SJSA1 (cell line): ENCODE results near the gene IFITM5. TPM values are rescaled to one million over a fixed set of nuclear protein-coding genes. Genes with fewer than 3 reads are reported as not detected.
"Not testable (repeated sequence)": the region's sequence is repeated elsewhere in the genome, so short reads cannot be mapped to it uniquely, and the experiment has no call there.

Experiments
- DNase-seq, 2 experiments: peaks; one replicate each; pipeline ENCODE4 v3.0.0-alpha.2; 2015 to 2020; ENCODE audit warnings: low spot score in 2 of 2, low read depth in 1 of 2
- H3K27ac ChIP-seq: fragments of 250-450 bp; sonication (Bioruptor Pico); 2 replicates; pipeline ENCODE4 v1.5.1; 2020; ENCODE audit warnings: mild to moderate bottlenecking, moderate library complexity
- H3K27me3 ChIP-seq: fragments of 250-450 bp; sonication (Bioruptor Pico); replicated peaks from 2 replicates; pipeline ENCODE4 v1.5.1; 2020; ENCODE audit warnings: mild to moderate bottlenecking, moderate library complexity
- H3K36me3 ChIP-seq: fragments of 250-450 bp; sonication (Bioruptor Pico); 2 replicates; pipeline ENCODE4 v1.5.1; 2020; ENCODE audit warnings: mild to moderate bottlenecking
- H3K4me1 ChIP-seq: fragments of 250-450 bp; sonication (Bioruptor Pico); replicated peaks from 2 replicates; pipeline ENCODE4 v1.6.1; 2021; ENCODE audit warnings: mild to moderate bottlenecking
- H3K4me3 ChIP-seq: fragments of 250-450 bp; sonication (Bioruptor Pico); 2 replicates; pipeline ENCODE4 v1.5.1; 2020; ENCODE audit warnings: mild to moderate bottlenecking
- H3K9me3 ChIP-seq: fragments of 250-450 bp; sonication (Bioruptor Pico); replicated peaks from 2 replicates; pipeline ENCODE4 v1.5.1; 2020; ENCODE audit warnings: mild to moderate bottlenecking
- total RNA-seq: library from RNA; depleted of rRNA; stranded (reverse); fragments of >200 nt; shearing (Covaris generic); gene quantifications from 2 replicates; pipeline ENCODE4 v1.2.3, GENCODE V29; 2014

Gene IFITM5
- total RNA-seq, 1 experiment from 2014 or later: not detected

- H3K4me1 ChIP-seq: peaks cover 13% of the 10 kb centered on the region
- no peak overlapping the region for H3K4me3 ChIP-seq
- DNase-seq: no peak
- no peaks in the 10 kb centered on the region for H3K27me3 ChIP-seq
- no peaks in the 10 kb centered on the region for H3K9me3 ChIP-seq
- no peak overlapping the region for H3K27ac ChIP-seq
- H3K36me3 ChIP-seq: no peaks in the 10 kb centered on the region
Observed at GRCh38 chr11:312092-312816, 12.9 kb upstream of the IFITM5 start.

GRCh38 chr11:311013-311748 is 11.9 kb upstream of the IFITM5 start:
- H3K4me3 ChIP-seq, H3K27ac ChIP-seq, H3K36me3 ChIP-seq: not testable (repeated sequence)

GRCh38 chr11:309979-310572 is 10.8 kb upstream of the IFITM5 start:
- not testable (repeated sequence) for H3K36me3 ChIP-seq, H3K27ac ChIP-seq, H3K9me3 ChIP-seq, H3K27me3 ChIP-seq
- peaks cover 13% of the 10 kb centered on the region for H3K4me1 ChIP-seq
- H3K4me3 ChIP-seq: peak overlapping the region; percentile 13; the same call in 1 of the 2 replicates
- peak in 1 of 2 experiments; percentile 12 for DNase-seq

More at GRCh38 chr11:311013-311748, 11.9 kb upstream of the IFITM5 start:
- not testable (repeated sequence) for DNase-seq, H3K9me3 ChIP-seq, H3K27me3 ChIP-seq
- H3K4me1 ChIP-seq: peaks cover 13% of the 10 kb centered on the region

- H3K4me3 ChIP-seq, H3K27me3 ChIP-seq, DNase-seq, H3K9me3 ChIP-seq, H3K36me3 ChIP-seq, H3K27ac ChIP-seq: not testable (repeated sequence)
- H3K4me1 ChIP-seq: peaks cover 13% of the 10 kb centered on the region
Observed at GRCh38 chr11:308740-309665, 9.7 kb upstream of the IFITM5 start.

- H3K27me3 ChIP-seq, H3K36me3 ChIP-seq, H3K9me3 ChIP-seq, H3K27ac ChIP-seq: not testable (repeated sequence)
- peaks cover 13% of the 10 kb centered on the region for H3K4me1 ChIP-seq
- DNase-seq: peak; percentile 39 to 51
- H3K4me3 ChIP-seq: peak within 1 kb of the TSS; percentile 40
Observed at GRCh38 chr11:307766-308708, 8.7 kb upstream of the IFITM5 start, which contains the start of gene IFITM2. Gene IFITM2, plus strand, starts transcription at chr11:307816. Its CDS starts 377 bp downstream, at chr11:308193.

GRCh38 chr11:306645-307371 is 7.5 kb upstream of the IFITM5 start:
- H3K4me3 ChIP-seq: no peak overlapping the region
- H3K9me3 ChIP-seq: no peaks in the 10 kb centered on the region
- H3K27ac ChIP-seq: no peak overlapping the region

GRCh38 chr11:305844-306211 is 6.5 kb upstream of the IFITM5 start:
- no peaks in the 10 kb centered on the region for H3K9me3 ChIP-seq
- H3K27me3 ChIP-seq: no peaks in the 10 kb centered on the region

More at GRCh38 chr11:306645-307371, 7.5 kb upstream of the IFITM5 start:
- DNase-seq: no peak
- Histone ChIP-seq H3K36me3 (no peaks in the 10 kb centered on the region), H3K4me1 (peaks cover 13% of the 10 kb centered on the region), H3K27me3 (no peaks in the 10 kb centered on the region)

GRCh38 chr11:304915-305843 is 5.9 kb upstream of the IFITM5 start:
- DNase-seq: peak in 1 of 2 experiments; percentile 39
- no peak overlapping the region for H3K4me3 ChIP-seq
- peaks cover 13% of the 10 kb centered on the region for H3K4me1 ChIP-seq
- no peaks in the 10 kb centered on the region for H3K36me3 ChIP-seq
- no peaks in the 10 kb centered on the region for H3K9me3 ChIP-seq
- H3K27me3 ChIP-seq: no peaks in the 10 kb centered on the region
- H3K27ac ChIP-seq: no peak overlapping the region

More at GRCh38 chr11:305844-306211, 6.5 kb upstream of the IFITM5 start:
- H3K4me3 ChIP-seq: no peak overlapping the region
- DNase-seq: no peak
- H3K27ac ChIP-seq: no peak overlapping the region
- no peaks in the 10 kb centered on the region for H3K36me3 ChIP-seq
- H3K4me1 ChIP-seq: peaks cover 13% of the 10 kb centered on the region

GRCh38 chr11:304061-304506 is 4.8 kb upstream of the IFITM5 start:
- Histone ChIP-seq H3K27ac (no peak overlapping the region), H3K4me1 (peaks cover 2% of the 10 kb centered on the region; the same call in 1 of the 2 replicates), H3K4me3 (no peak overlapping the region), H3K36me3 (no peaks in the 10 kb centered on the region), H3K9me3 (no peaks in the 10 kb centered on the region), H3K27me3 (no peaks in the 10 kb centered on the region)
- DNase-seq: no peak

GRCh38 chr11:303363-303762 is 4.0 kb upstream of the IFITM5 start:
- H3K27me3 ChIP-seq: no peaks in the 10 kb centered on the region

More at GRCh38 chr11:303363-303762, 4.0 kb upstream of the IFITM5 start:
- Histone ChIP-seq H3K4me1 (peaks cover 2% of the 10 kb centered on the region), H3K9me3 (no peaks in the 10 kb centered on the region), H3K4me3 (no peak overlapping the region), H3K36me3 (no peaks in the 10 kb centered on the region), H3K27ac (no peak overlapping the region)
- DNase-seq: no peak
